Neuron (in vitro differentiated cells): ENCODE data around the gene DNAJB8.

Experiments used
- H2AFZ ChIP-seq: one replicate; pipeline ENCODE4 v1.6.1; 2013; ENCODE audit warnings: low read depth, mild to moderate bottlenecking, inconsistent platforms, low read length, moderate library complexity
- H3K27me3 ChIP-seq: one replicate; pipeline ENCODE4 v1.6.1; 2013; ENCODE audit warnings: low read length; ENCODE audit not compliant: insufficient read depth
- H3K36me3 ChIP-seq: one replicate; pipeline ENCODE4 v1.6.1; 2013; ENCODE audit warnings: low read length; ENCODE audit not compliant: insufficient read depth
- H3K4me1 ChIP-seq: one replicate; pipeline ENCODE4 v1.6.1; 2013; ENCODE audit warnings: low read length; ENCODE audit not compliant: insufficient read depth
- H3K4me3 ChIP-seq: 2 replicates; pipeline ENCODE4 v1.5.1; 2013; ENCODE audit warnings: mild to moderate bottlenecking, low read length, moderate library complexity
- H3K9me3 ChIP-seq: one replicate; pipeline ENCODE4 v1.6.1; 2013; ENCODE audit warnings: low read length

The DNAJB8 gene

GRCh38 chr3:128435058-128435457 lies 31.6 kb downstream of the DNAJB8 start:
- Histone ChIP-seq H3K4me3 (no peak overlapping the region), H3K4me1 (peaks cover 11% of the 10 kb centered on the region), H2AFZ (no peak overlapping the region), H3K9me3 (no peaks in the 10 kb centered on the region), H3K36me3 (no peaks in the 10 kb centered on the region), H3K27me3 (peaks cover 64% of the 10 kb centered on the region)

GRCh38 chr3:128434524-128434923 lies 32.2 kb downstream of the DNAJB8 start:
- Histone ChIP-seq H3K27me3 (peaks cover 64% of the 10 kb centered on the region), H2AFZ (no peak overlapping the region), H3K36me3 (no peaks in the 10 kb centered on the region), H3K4me3 (no peak overlapping the region), H3K9me3 (no peaks in the 10 kb centered on the region), H3K4me1 (peaks cover 11% of the 10 kb centered on the region)

- peaks cover 11% of the 10 kb centered on the region for H3K4me1 ChIP-seq
- no peak overlapping the region for H2AFZ ChIP-seq
- no peak overlapping the region for H3K4me3 ChIP-seq
- no peaks in the 10 kb centered on the region for H3K9me3 ChIP-seq
- H3K27me3 ChIP-seq = peaks cover 64% of the 10 kb centered on the region
- H3K36me3 ChIP-seq = no peaks in the 10 kb centered on the region
These were observed 32.9 kb downstream of the DNAJB8 start for GRCh38 chr3:128433837-128434165.

- H2AFZ ChIP-seq = no peak overlapping the region
- peaks cover 70% of the 10 kb centered on the region for H3K27me3 ChIP-seq
- no peaks in the 10 kb centered on the region for H3K36me3 ChIP-seq
- H3K4me3 ChIP-seq = peak overlapping the region; percentile 26
- H3K4me1 ChIP-seq = peaks cover 14% of the 10 kb centered on the region
- H3K9me3 ChIP-seq = no peaks in the 10 kb centered on the region
These were observed 33.5 kb downstream of the DNAJB8 start for GRCh38 chr3:128432971-128433836.

GRCh38 chr3:128432301-128432970 lies 34.3 kb downstream of the DNAJB8 start:
- Histone ChIP-seq H3K9me3 (no peaks in the 10 kb centered on the region), H3K36me3 (no peaks in the 10 kb centered on the region), H3K4me1 (peaks cover 20% of the 10 kb centered on the region), H2AFZ (no peak overlapping the region), H3K27me3 (peaks cover 76% of the 10 kb centered on the region), H3K4me3 (no peak overlapping the region)

GRCh38 chr3:128431803-128432300 lies 34.8 kb downstream of the DNAJB8 start:
- Histone ChIP-seq H3K4me1 (peaks cover 26% of the 10 kb centered on the region), H2AFZ (no peak overlapping the region), H3K4me3 (no peak overlapping the region), H3K9me3 (no peaks in the 10 kb centered on the region), H3K27me3 (peaks cover 81% of the 10 kb centered on the region), H3K36me3 (no peaks in the 10 kb centered on the region)

- no peaks in the 10 kb centered on the region for H3K36me3 ChIP-seq
- H3K4me3 ChIP-seq = no peak overlapping the region
- no peaks in the 10 kb centered on the region for H3K9me3 ChIP-seq
- peaks cover 82% of the 10 kb centered on the region for H3K27me3 ChIP-seq
- no peak overlapping the region for H2AFZ ChIP-seq
- peaks cover 26% of the 10 kb centered on the region for H3K4me1 ChIP-seq
These were observed 36.0 kb downstream of the DNAJB8 start for GRCh38 chr3:128430731-128431130.

- peaks cover 26% of the 10 kb centered on the region for H3K4me1 ChIP-seq
- H3K27me3 ChIP-seq = peaks cover 85% of the 10 kb centered on the region
- H3K4me3 ChIP-seq = no peak overlapping the region
- H2AFZ ChIP-seq = no peak overlapping the region
- no peaks in the 10 kb centered on the region for H3K36me3 ChIP-seq
- no peaks in the 10 kb centered on the region for H3K9me3 ChIP-seq
These were observed 36.4 kb downstream of the DNAJB8 start for GRCh38 chr3:128430301-128430700.

GRCh38 chr3:128429751-128430150 lies 36.9 kb downstream of the DNAJB8 start:
- Histone ChIP-seq H2AFZ (no peak overlapping the region), H3K4me1 (peaks cover 26% of the 10 kb centered on the region), H3K36me3 (no peaks in the 10 kb centered on the region), H3K27me3 (peaks cover 84% of the 10 kb centered on the region), H3K4me3 (no peak overlapping the region), H3K9me3 (no peaks in the 10 kb centered on the region)

GRCh38 chr3:128429275-128429674 lies 37.4 kb downstream of the DNAJB8 start:
- no peaks in the 10 kb centered on the region for H3K9me3 ChIP-seq
- H3K4me3 ChIP-seq = no peak overlapping the region
- no peak overlapping the region for H2AFZ ChIP-seq
- no peaks in the 10 kb centered on the region for H3K36me3 ChIP-seq
- H3K4me1 ChIP-seq = peaks cover 26% of the 10 kb centered on the region
- peaks cover 83% of the 10 kb centered on the region for H3K27me3 ChIP-seq

- no peaks in the 10 kb centered on the region for H3K9me3 ChIP-seq
- no peaks in the 10 kb centered on the region for H3K36me3 ChIP-seq
- peaks cover 23% of the 10 kb centered on the region for H3K4me1 ChIP-seq
- no peak overlapping the region for H2AFZ ChIP-seq
- H3K4me3 ChIP-seq = no peak overlapping the region
- peaks cover 78% of the 10 kb centered on the region for H3K27me3 ChIP-seq
These were observed 38.5 kb downstream of the DNAJB8 start for GRCh38 chr3:128427872-128428822.

GRCh38 chr3:128427175-128427857 lies 39.4 kb downstream of the DNAJB8 start:
- Histone ChIP-seq H3K4me1 (peaks cover 18% of the 10 kb centered on the region), H3K27me3 (peaks cover 73% of the 10 kb centered on the region), H3K9me3 (no peaks in the 10 kb centered on the region), H3K36me3 (no peaks in the 10 kb centered on the region), H3K4me3 (no peak overlapping the region), H2AFZ (no peak overlapping the region)
